ENCODE data around the gene PARD3. TPM values are rescaled to one million over a fixed set of nuclear protein-coding genes. Genes with fewer than 3 reads are reported as not detected.

PARD3 gene
- total RNA-seq, 1 donor = 42.1 TPM

GRCh38 chr10:34133406-34133805 is 681.7 kb downstream of the PARD3 start:
- no peak for DNase-seq (ENCODE audit: low read depth)
- no peak for TF ChIP-seq CTCF (IDR thresholded peaks at IDR 0.05; ENCODE audit: insufficient read depth, low read length)
- no peak overlapping the region for H3K4me3 ChIP-seq (ENCODE audit: low read depth, low read length)

GRCh38 chr10:34131152-34131551 is 683.9 kb downstream of the PARD3 start:
- no peak for DNase-seq (ENCODE audit: low read depth)
- TF ChIP-seq CTCF (IDR thresholded peaks at IDR 0.05; ENCODE audit: insufficient read depth, low read length) = no peak
- H3K4me3 ChIP-seq (ENCODE audit: low read depth, low read length) = no peak overlapping the region

DNA sequence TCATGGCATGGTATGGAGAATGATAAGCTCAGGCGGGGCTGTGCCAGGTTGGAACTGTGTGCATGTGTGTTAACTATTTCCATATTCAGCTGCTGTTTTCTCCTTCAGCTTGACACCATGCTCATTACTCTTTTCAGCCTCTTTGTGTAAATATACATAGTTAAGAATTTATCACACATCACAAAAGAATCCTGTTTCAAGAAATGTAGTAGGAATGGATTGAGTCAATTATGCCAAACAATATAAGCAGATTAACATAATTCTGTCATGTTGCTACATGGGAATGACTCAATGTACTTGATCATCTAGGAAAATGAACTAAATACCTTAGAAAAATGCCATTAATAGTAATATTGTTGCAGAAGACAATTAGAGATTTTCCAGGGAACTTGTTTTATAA is 687.4 kb downstream of the PARD3 start:
- TF ChIP-seq CTCF (IDR thresholded peaks at IDR 0.05; ENCODE audit: insufficient read depth, low read length) = no peak
- no peak for DNase-seq (ENCODE audit: low read depth)
- no peak overlapping the region for H3K4me3 ChIP-seq (ENCODE audit: low read depth, low read length)

- no peak for DNase-seq (ENCODE audit: low read depth)
- H3K4me3 ChIP-seq (ENCODE audit: low read depth, low read length) = no peak overlapping the region
- TF ChIP-seq CTCF (IDR thresholded peaks at IDR 0.05; ENCODE audit: insufficient read depth, low read length) = no peak
Observed at GRCh38 chr10:34126371-34127151, 688.5 kb downstream of the PARD3 start.

DNA sequence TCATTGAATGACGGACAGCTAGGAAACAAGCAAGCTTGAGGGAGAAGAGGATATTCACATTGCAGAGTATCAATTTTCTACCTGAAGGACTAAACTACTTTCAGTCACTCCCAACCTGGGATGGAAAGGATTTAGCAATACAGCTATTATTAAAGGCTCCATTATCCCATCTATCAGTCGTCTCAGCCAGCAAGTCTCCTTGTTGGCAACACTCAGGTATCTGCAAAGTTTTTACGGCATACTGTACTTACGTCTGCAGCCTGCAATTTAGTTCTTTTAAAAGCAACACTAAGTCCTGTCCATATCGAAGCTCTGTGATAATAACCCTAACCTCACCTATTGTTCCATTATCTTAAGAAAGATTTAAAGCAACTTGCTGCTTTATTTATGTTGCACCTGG is 689.4 kb downstream of the PARD3 start:
- no peak for TF ChIP-seq CTCF (IDR thresholded peaks at IDR 0.05; ENCODE audit: insufficient read depth, low read length)
- no peak for DNase-seq (ENCODE audit: low read depth)
- no peak overlapping the region for H3K4me3 ChIP-seq (ENCODE audit: low read depth, low read length)

- DNase-seq (ENCODE audit: low read depth) = peak; percentile 49
- no peak for TF ChIP-seq CTCF (IDR thresholded peaks at IDR 0.05; ENCODE audit: insufficient read depth, low read length)
Observed at GRCh38 chr10:34124522-34125035, 690.5 kb downstream of the PARD3 start.

More at GRCh38 chr10:34124522-34125035, 690.5 kb downstream of the PARD3 start:
- no peak overlapping the region for H3K4me3 ChIP-seq (ENCODE audit: low read depth, low read length)
